ENCODE results near the gene GGCX.
"Not testable (repeated sequence)": the region's sequence is repeated elsewhere in the genome, so short reads cannot be mapped to it uniquely, and the experiment has no call there.

Gene GGCX

GRCh38 chr2:85593023-85593422, 31.7 kb upstream of the GGCX start:
- Histone ChIP-seq H3K4me3 (ENCODE audit: insufficient read depth, low read depth, low read length) (no peak overlapping the region), H3K27me3 (ENCODE audit: control insufficient read depth, insufficient read depth, low read length, poor library complexity, severe bottlenecking) (peaks cover 4% of the 10 kb centered on the region), H3K4me1 (ENCODE audit: control insufficient read depth, insufficient read depth, low read length) (peaks cover 12% of the 10 kb centered on the region), H3K9me3 (ENCODE audit: control insufficient read depth, low read length) (no peaks in the 10 kb centered on the region), H3K27ac (ENCODE audit: insufficient read depth, low read depth, low read length, poor library complexity, severe bottlenecking) (no peak overlapping the region), H3K36me3 (ENCODE audit: control insufficient read depth, insufficient read depth, low read length) (peaks cover 7% of the 10 kb centered on the region)
- 71 to 73% methylated on average over 3 of the region's 3 CpGs for WGBS, 2 experiments

GRCh38 chr2:85592299-85592698, 31.0 kb upstream of the GGCX start:
- not testable (repeated sequence) for H3K36me3 ChIP-seq (ENCODE audit: control insufficient read depth, insufficient read depth, low read length); H3K27ac ChIP-seq (ENCODE audit: insufficient read depth, low read depth, low read length, poor library complexity, severe bottlenecking); H3K27me3 ChIP-seq (ENCODE audit: control insufficient read depth, insufficient read depth, low read length, poor library complexity, severe bottlenecking); H3K9me3 ChIP-seq (ENCODE audit: control insufficient read depth, low read length); H3K4me3 ChIP-seq (ENCODE audit: insufficient read depth, low read depth, low read length)
- WGBS, 2 experiments = 91 to 93% methylated on average over 9 of the region's 9 CpGs
- peaks cover 12% of the 10 kb centered on the region for H3K4me1 ChIP-seq (ENCODE audit: control insufficient read depth, insufficient read depth, low read length)

DNA sequence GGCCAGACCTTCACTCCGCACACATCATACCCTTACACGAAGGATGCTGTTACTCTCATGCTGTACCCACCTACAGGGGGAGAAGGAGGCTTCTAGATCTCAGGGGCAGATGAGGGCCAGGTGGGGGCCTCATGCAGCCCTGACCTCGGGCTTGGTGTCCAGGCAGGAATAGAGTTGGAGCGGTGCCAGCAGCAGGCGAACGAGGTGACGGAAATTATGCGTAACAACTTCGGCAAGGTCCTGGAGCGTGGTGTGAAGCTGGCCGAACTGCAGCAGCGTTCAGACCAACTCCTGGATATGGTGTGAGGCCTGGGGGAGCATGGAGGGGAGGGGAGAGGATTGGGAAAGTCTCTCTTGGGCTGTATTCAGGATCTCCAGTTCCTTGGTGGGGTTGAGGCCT, 30.3 kb upstream of the GGCX start:
- Histone ChIP-seq H3K4me3 (ENCODE audit: insufficient read depth, low read depth, low read length) (no peak overlapping the region), H3K36me3 (ENCODE audit: control insufficient read depth, insufficient read depth, low read length) (no peaks in the 10 kb centered on the region), H3K27me3 (ENCODE audit: control insufficient read depth, insufficient read depth, low read length, poor library complexity, severe bottlenecking) (peaks cover 4% of the 10 kb centered on the region), H3K9me3 (ENCODE audit: control insufficient read depth, low read length) (no peaks in the 10 kb centered on the region), H3K4me1 (ENCODE audit: control insufficient read depth, insufficient read depth, low read length) (peaks cover 10% of the 10 kb centered on the region), H3K27ac (ENCODE audit: insufficient read depth, low read depth, low read length, poor library complexity, severe bottlenecking) (no peak overlapping the region)
- 88 to 89% methylated on average over 12 of the region's 12 CpGs for WGBS, 2 experiments

DNA sequence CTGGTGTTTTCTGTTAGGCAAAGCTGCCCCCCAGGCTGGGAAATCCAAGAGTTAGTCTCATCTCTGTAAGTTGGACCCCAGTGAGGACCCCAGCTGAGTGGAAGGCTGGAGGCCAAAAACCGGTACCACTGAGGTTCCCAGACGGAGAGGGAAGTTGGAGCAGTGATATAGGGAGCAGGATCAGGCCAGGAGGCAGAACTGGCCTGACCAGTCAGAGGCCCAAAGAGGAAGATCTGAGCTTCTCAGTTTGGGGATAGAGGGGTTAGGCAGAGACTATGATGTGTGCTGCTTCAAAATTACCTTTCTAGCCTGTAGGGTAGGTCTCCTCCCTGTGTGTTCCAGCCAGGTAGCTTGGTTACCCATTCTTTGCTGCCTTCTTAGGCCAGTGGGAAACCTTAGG, 29.7 kb upstream of the GGCX start:
- H3K4me3 ChIP-seq (ENCODE audit: insufficient read depth, low read depth, low read length) = no peak overlapping the region

GRCh38 chr2:85589982-85590791, 28.9 kb upstream of the GGCX start:
- Histone ChIP-seq H3K9me3 (ENCODE audit: control insufficient read depth, low read length) (no peaks in the 10 kb centered on the region), H3K4me3 (ENCODE audit: insufficient read depth, low read depth, low read length) (no peak overlapping the region), H3K4me1 (ENCODE audit: control insufficient read depth, insufficient read depth, low read length) (peaks cover 6% of the 10 kb centered on the region), H3K27ac (ENCODE audit: insufficient read depth, low read depth, low read length, poor library complexity, severe bottlenecking) (no peak overlapping the region), H3K27me3 (ENCODE audit: control insufficient read depth, insufficient read depth, low read length, poor library complexity, severe bottlenecking) (peaks cover 11% of the 10 kb centered on the region), H3K36me3 (ENCODE audit: control insufficient read depth, insufficient read depth, low read length) (no peaks in the 10 kb centered on the region)
- whole genome bisulfite sequencing, 2 experiments = 67 to 73% methylated on average over 7 of the region's 7 CpGs

More for the DNA sequence above, 29.7 kb upstream of the GGCX start:
- Histone ChIP-seq H3K9me3 (ENCODE audit: control insufficient read depth, low read length) (no peaks in the 10 kb centered on the region), H3K27me3 (ENCODE audit: control insufficient read depth, insufficient read depth, low read length, poor library complexity, severe bottlenecking) (peaks cover 4% of the 10 kb centered on the region), H3K4me1 (ENCODE audit: control insufficient read depth, insufficient read depth, low read length) (peaks cover 6% of the 10 kb centered on the region), H3K36me3 (ENCODE audit: control insufficient read depth, insufficient read depth, low read length) (no peaks in the 10 kb centered on the region), H3K27ac (ENCODE audit: insufficient read depth, low read depth, low read length, poor library complexity, severe bottlenecking) (no peak overlapping the region)
- WGBS, 2 experiments = 91 to 93% methylated on average over 2 of the region's 2 CpGs

DNA sequence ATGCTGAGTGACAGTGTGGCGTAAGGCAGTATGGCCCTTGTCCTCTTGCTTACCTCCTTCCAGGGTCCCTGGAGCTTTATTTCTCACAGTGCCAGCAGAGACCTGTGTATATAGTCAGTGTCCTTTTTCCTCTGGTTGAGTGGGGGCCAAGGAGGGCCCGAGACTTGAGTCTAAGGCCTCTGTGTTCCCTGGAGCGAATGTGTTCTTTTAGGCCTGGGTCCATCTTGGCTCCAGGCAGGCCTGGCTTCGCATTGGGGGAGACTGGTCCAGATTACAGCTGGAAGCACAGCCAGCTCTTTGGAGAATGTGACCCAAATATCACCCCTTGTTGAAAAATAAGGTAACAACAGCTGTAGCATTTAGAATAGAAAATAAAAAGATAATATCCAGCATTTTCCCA, 27.9 kb upstream of the GGCX start:
- Histone ChIP-seq H3K27me3 (ENCODE audit: control insufficient read depth, insufficient read depth, low read length, poor library complexity, severe bottlenecking) (peaks cover 21% of the 10 kb centered on the region), H3K4me1 (ENCODE audit: control insufficient read depth, insufficient read depth, low read length) (peaks cover under 1% of the 10 kb centered on the region), H3K27ac (ENCODE audit: insufficient read depth, low read depth, low read length, poor library complexity, severe bottlenecking) (no peak overlapping the region), H3K4me3 (ENCODE audit: insufficient read depth, low read depth, low read length) (no peak overlapping the region), H3K36me3 (ENCODE audit: control insufficient read depth, insufficient read depth, low read length) (no peaks in the 10 kb centered on the region), H3K9me3 (ENCODE audit: control insufficient read depth, low read length) (no peaks in the 10 kb centered on the region)
- WGBS, 2 experiments = 93 to 97% methylated on average over 4 of the region's 4 CpGs

- Histone ChIP-seq H3K36me3 (ENCODE audit: control insufficient read depth, insufficient read depth, low read length) (no peaks in the 10 kb centered on the region), H3K9me3 (ENCODE audit: control insufficient read depth, low read length) (no peaks in the 10 kb centered on the region), H3K27ac (ENCODE audit: insufficient read depth, low read depth, low read length, poor library complexity, severe bottlenecking) (no peak overlapping the region), H3K4me1 (ENCODE audit: control insufficient read depth, insufficient read depth, low read length) (no peaks in the 10 kb centered on the region), H3K4me3 (ENCODE audit: insufficient read depth, low read depth, low read length) (no peak overlapping the region), H3K27me3 (ENCODE audit: control insufficient read depth, insufficient read depth, low read length, poor library complexity, severe bottlenecking) (peaks cover 27% of the 10 kb centered on the region)
- WGBS, 2 experiments = 90% methylated on average over 4 of the region's 4 CpGs
These were observed 27.4 kb upstream of the GGCX start for GRCh38 chr2:85588645-85589044.

GRCh38 chr2:85588236-85588635, 26.9 kb upstream of the GGCX start:
- 66 to 67% methylated on average over 4 of the region's 4 CpGs for WGBS, 2 experiments
- Histone ChIP-seq H3K9me3 (ENCODE audit: control insufficient read depth, low read length) (no peaks in the 10 kb centered on the region), H3K27ac (ENCODE audit: insufficient read depth, low read depth, low read length, poor library complexity, severe bottlenecking) (no peak overlapping the region), H3K4me3 (ENCODE audit: insufficient read depth, low read depth, low read length) (no peak overlapping the region), H3K27me3 (ENCODE audit: control insufficient read depth, insufficient read depth, low read length, poor library complexity, severe bottlenecking) (peaks cover 31% of the 10 kb centered on the region), H3K36me3 (ENCODE audit: control insufficient read depth, insufficient read depth, low read length) (no peaks in the 10 kb centered on the region), H3K4me1 (ENCODE audit: control insufficient read depth, insufficient read depth, low read length) (no peaks in the 10 kb centered on the region)

DNA sequence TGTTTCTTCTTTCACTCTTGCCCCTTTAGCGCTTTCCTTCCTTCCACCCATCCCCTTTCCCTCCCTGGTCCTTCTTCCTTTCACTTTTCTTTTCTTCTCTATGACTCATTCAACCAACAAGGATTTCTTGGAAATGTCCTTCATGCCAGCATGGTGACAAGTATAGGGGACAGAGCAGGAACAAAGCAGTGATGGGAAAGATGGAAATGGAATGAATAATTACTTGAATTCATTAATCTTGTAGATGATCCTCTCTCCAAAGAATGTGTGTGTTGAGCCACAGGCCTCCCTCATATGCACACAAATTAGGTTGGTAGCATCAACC, 24.4 kb upstream of the GGCX start:
- no peaks in the 10 kb centered on the region for H3K36me3 ChIP-seq (ENCODE audit: control insufficient read depth, insufficient read depth, low read length)
- no peak overlapping the region for H3K4me3 ChIP-seq (ENCODE audit: insufficient read depth, low read depth, low read length)
- no peak overlapping the region for H3K27ac ChIP-seq (ENCODE audit: insufficient read depth, low read depth, low read length, poor library complexity, severe bottlenecking)
- H3K9me3 ChIP-seq (ENCODE audit: control insufficient read depth, low read length) = no peaks in the 10 kb centered on the region
- H3K27me3 ChIP-seq (ENCODE audit: control insufficient read depth, insufficient read depth, low read length, poor library complexity, severe bottlenecking) = peaks cover 35% of the 10 kb centered on the region
- 81 to 89% methylated on average over 1 of the region's 1 CpG for WGBS, 2 experiments
- H3K4me1 ChIP-seq (ENCODE audit: control insufficient read depth, insufficient read depth, low read length) = no peaks in the 10 kb centered on the region

GRCh38 chr2:85584857-85585780, 23.8 kb upstream of the GGCX start:
- Histone ChIP-seq H3K27ac (ENCODE audit: insufficient read depth, low read depth, low read length, poor library complexity, severe bottlenecking) (no peak overlapping the region), H3K4me1 (ENCODE audit: control insufficient read depth, insufficient read depth, low read length) (peaks cover 1% of the 10 kb centered on the region), H3K36me3 (ENCODE audit: control insufficient read depth, insufficient read depth, low read length) (no peaks in the 10 kb centered on the region), H3K27me3 (ENCODE audit: control insufficient read depth, insufficient read depth, low read length, poor library complexity, severe bottlenecking) (peaks cover 35% of the 10 kb centered on the region), H3K4me3 (ENCODE audit: insufficient read depth, low read depth, low read length) (peak overlapping the region; percentile 10), H3K9me3 (ENCODE audit: control insufficient read depth, low read length) (no peaks in the 10 kb centered on the region)
- WGBS, 2 experiments = 77 to 78% methylated on average over 9 of the region's 9 CpGs

All from ectodermal cell (in vitro differentiated cells).